Measurements from ENCODE around the gene HOXC13.

GRCh38 chr12:53947743-53948142 lies 9.1 kb downstream of the HOXC13 start:
- no peak for TF ChIP-seq POLR2A (IDR thresholded peaks at IDR 0.05)
- TF ChIP-seq POLR2AphosphoS5 (IDR thresholded peaks at IDR 0.05) = no peak
- no peak for TF ChIP-seq CTCF (IDR thresholded peaks at IDR 0.05)
- no peak for TF ChIP-seq EP300 (IDR thresholded peaks at IDR 0.05)

All from gastroesophageal sphincter (tissue), 3 donors.